HuH-7 (cell line): ENCODE measurements around the gene NAA11.

ENCODE experiments used
- DNase-seq: peaks from one replicate; pipeline ENCODE4 v3.0.0; 2011; ENCODE audit warnings: low spot score

NAA11 gene

DNA sequence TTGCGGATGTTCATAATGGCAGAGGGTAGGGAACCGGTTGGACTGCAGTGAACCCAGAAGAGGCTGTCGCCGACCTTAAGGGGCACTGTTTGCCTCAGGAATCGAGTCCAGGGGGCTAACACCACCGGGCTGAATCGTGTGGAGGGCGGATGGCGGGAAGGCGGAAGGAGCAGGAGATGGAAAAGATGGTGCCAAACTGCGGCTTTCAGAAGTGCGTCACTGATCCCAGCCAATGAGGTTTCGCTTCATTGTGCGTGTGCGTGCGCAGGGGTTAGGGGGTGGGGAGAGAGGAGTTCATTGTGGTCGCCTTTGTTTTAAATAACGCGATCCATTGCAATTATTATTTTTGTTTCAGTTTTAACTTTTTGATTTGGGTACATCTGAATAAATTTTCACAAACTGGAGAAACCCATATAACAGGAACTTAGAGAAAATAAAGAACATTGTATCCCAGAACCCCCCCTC, at the start of gene NAA11:
Gene NAA11 (minus strand): TSS at position 198 of the 465 bp plus-strand sequence. CDS start 184 bp downstream, at position 14.
- no peak for DNase-seq

DNA sequence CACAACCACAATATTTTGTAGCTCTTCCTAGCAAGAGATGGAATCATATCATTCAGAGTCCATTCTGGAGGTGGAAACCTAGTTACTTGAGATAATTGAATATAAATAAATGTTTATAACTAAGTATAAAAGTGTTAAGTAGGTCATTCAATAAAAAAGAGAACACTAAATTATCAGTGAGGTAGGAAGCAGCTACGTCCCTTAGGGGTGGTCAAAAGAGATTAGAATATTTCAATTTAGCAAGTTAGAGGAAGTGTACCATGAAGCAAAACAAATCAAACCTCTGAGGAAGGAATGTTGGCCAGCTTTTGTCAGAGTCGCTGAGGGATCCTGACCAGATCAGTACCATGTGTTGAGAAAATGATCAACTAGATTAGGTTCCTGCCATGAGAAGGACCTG, 44.2 kb upstream of the NAA11 start:
- no peak for DNase-seq

GRCh38 chr4:79367096-79367495, 41.2 kb upstream of the NAA11 start:
- DNase-seq = no peak

DNA sequence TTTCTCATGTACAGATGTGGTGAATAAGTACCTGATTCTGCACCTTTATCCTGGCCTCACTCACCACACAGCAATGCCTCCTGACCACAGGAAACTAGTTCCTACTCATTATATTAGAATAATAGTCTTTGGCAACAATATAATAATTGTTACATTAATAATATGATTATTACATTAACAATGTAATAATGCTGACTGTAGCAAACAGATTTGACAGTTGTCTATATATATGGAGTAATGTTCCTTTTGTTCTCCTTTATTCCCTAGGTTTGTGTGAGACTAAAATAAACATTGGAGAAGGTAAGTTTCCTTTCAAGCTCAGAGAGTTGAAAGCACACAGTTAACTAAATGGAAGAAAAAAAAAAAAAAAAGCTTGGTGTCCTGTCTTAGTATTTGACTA, 40.6 kb upstream of the NAA11 start:
- no peak for DNase-seq

- no peak for DNase-seq
Observed at GRCh38 chr4:79364061-79364460, 38.2 kb upstream of the NAA11 start.

DNA sequence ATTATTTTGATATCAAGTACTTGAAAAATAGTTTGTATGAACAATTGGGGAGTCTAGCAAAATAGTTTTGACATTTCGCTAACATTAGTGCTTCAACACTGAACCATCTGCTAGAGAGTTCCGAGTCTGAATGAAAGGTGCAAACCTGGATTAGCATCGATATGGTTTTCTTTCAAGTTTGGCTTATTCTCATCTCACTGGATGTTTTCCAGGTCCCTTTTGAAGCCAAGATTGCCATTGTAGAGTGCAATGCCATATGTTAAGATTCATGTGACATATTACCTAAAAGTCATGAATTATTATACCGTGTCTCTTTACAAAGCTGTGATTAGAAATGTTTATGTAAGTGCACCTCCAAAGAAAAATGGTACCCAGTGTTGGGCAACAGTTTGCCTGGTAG, 36.8 kb upstream of the NAA11 start:
- no peak for DNase-seq

GRCh38 chr4:79360006-79360405, 34.1 kb upstream of the NAA11 start:
- DNase-seq = no peak

DNA sequence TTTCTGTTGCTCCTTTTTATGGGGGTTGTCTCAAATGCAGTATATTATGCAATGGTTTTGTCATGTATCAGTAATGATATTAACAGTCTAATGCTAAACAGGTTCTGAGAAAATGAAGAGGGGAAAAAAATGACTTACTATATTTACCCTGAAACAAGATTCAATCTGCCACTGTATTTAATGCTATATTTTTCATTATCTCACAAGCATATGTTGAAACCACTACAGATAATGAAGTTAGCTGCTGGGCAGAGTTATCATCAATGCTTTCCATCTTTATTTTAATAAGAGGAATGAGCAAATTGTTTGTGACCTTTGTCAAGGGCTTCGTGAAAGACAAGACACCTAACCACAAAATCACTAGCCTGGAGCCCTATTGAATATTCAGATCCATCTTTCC, 32.6 kb upstream of the NAA11 start:
- no peak for DNase-seq

DNA sequence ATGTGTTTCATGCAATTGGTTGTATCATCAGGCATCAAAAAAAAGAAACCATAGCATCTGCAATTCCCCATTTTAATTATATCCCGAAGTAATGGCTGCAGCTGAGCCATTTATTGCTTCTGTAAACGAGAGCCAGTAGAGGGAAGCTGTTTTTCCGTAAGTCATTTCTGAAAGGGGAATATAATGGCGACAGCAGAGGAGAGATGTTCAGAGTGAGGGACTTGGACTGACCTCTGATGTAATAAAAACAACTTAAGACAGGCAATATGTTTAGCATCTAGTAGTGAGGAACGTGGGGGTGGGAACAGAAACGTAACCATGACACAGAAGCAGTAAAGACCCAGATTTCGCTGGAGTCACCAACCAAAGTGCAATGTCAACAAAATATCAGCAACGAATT, 31.5 kb upstream of the NAA11 start:
- no peak for DNase-seq

GRCh38 chr4:79353075-79353474, 27.2 kb upstream of the NAA11 start:
- DNase-seq = no peak

GRCh38 chr4:79348405-79348804, 22.5 kb upstream of the NAA11 start:
- DNase-seq = no peak

DNA sequence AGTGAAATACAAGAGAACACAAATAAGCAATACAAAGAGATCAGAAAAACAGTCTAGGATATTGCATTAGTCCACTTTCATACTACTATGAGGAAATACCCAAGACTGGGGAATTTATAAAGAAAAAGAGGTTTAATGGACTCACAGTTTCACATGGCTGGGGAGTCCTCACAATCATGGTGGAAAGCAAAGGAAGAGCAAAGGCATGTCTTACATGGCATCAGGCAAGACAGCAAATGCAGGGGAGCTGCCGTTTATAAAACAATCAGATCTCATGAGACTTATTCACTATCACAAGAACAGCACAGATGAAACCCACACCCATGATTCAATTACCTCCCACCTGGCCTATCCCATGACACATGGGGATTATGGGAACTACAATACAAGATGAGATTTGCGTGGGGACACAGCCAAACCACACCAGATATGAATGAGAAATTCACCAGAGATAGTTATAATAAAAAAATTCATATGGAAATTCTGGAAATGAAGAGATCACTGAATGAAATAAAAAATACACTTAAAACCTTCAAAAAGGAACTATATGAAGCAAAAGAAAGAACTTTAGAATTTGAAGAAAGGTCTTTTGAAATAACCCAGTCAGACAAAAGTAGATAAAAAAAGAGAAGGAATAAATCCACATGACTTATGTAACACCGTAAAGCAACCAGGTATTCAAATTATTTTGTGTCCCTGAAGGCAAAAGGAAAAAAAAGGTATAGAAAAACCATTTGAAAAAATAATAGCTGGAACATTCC, 16.2 kb upstream of the NAA11 start:
- DNase-seq = no peak

DNA sequence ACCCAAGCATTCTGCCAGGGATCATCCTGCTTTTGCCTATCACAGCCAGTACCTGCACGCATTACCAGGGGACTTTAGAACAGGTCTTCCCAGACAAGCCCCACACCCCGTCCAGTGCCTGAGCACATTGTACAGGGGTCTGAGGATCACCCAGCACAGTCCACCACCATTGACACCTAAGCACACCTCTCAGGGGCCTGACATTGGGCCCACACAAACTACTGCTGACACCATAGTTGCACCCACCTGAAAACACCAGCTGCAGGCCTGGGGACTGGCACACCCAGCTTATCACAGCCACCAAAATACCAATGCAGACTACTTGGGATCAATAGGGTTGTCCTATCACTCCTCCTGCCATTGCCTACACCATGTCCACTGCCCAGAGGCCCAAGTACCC, 14.7 kb upstream of the NAA11 start:
- DNase-seq = no peak

GRCh38 chr4:79338148-79338547, 12.3 kb upstream of the NAA11 start:
- no peak for DNase-seq

DNA sequence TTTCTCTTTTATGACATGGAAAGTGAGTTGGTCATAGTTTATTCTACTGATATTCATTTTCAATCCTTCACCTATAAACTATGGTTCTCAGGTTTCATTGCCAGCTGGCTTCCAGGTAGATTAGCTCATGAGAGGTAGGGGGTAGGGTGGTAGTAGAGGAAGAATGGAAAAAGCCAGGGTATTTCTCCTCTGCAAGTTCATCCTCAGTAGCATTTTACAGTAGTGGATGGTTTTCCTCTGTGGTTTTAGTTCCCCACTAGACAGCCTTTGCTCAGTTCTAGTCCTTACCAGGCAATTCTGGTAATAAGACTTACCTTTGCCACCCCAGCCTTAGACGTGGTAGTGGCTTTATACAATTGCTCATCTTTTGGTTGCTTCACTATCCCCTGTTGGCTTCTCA, 8.9 kb upstream of the NAA11 start:
- no peak for DNase-seq

DNA sequence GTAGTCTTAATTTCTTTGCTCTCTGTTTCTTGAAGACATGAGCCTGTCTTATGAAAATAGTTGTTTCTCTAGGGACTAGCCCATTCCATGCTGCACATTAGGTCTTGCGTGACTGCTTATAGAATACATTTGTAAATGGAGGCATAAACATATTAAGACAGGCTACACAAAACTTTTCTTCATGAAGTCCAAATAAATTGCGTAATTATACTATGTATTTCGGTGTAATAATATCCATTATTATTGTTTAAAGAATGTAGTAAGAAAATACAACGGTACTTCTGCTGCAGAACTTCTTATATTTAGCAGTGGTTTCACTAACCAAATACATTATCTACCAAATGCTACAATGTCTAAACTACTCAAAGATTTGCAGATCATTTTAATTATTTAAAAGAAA, 8.5 kb upstream of the NAA11 start:
- DNase-seq = no peak

DNA sequence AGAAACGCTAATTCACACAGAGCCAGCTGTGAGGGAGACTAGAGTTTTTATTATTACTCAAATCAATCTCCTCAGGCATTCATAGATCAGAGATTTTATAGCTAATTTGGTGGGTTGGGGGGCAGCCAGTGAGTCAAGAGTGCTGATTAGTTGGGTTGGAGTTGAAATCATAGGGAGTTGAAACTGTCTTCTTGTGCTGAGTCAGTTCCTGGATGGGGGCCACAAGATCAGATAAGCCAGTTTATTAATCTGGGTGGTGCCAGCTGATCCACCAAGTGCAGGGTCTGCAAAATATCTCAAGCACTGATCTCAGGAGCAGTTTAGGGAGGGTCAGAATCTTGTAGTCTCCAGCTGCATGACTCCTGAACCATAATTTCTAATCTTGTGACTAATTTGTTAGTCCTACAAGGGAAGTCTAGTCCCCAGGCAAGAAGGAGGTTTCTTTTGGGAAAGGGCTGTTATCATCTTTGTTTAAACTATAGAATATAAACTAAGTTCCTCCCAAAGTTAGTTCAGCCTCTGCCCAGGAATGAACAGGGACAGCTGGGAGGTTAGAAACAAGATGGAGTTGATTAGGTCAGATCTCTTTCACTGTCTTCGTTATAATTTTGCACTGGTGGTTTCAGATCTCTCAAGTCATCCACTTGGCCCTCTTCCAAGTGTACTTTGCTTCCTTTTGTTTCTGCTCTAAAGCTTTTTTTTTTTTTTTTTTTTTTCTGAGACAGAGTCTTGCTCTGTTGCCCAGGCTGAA, 5.4 kb upstream of the NAA11 start:
- no peak for DNase-seq

DNA sequence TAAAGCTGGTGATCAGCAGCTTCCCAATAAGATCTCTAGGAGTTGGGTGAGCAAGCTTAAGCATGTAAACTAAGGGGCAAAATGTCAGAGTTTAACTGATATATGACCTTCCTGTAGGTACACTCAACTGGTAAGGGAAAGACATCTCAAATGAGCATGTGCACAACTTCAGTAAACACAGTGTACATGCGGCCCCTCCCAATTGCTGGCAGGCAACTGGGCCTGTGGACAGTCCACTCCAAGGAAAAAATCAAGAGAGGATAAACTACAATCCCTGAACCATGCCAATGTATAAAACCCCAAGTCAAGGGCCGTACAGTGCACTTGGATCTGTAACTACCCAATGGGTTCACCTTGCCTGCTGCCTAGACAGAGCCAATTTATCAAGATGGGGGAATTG, 4.9 kb upstream of the NAA11 start:
- DNase-seq = no peak

GRCh38 chr4:79325436-79325835, 425 bp downstream of the NAA11 start:
- no peak for DNase-seq

GRCh38 chr4:79319975-79320374, 5.9 kb downstream of the NAA11 start:
- no peak for DNase-seq

GRCh38 chr4:79317711-79318110, 8.2 kb downstream of the NAA11 start:
- no peak for DNase-seq

DNA sequence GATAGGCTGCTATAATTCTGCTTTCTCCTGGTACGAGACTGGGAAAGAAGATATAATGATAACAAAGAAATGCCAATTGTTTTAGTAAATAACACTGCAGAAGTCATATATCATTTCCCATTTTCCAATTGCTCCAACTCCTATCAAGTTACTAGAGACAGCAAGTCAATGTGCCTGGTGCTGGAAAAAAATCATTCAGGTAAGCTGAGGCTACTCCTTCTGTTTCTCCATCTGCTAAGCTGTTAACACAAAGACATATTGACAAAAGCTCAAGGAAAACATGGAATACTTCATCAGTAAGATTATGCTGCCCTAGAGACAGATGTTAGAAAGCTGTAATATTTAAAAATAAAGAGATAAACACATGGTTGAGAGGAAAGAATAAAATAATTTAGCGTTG, 10.0 kb downstream of the NAA11 start:
- DNase-seq = no peak

DNA sequence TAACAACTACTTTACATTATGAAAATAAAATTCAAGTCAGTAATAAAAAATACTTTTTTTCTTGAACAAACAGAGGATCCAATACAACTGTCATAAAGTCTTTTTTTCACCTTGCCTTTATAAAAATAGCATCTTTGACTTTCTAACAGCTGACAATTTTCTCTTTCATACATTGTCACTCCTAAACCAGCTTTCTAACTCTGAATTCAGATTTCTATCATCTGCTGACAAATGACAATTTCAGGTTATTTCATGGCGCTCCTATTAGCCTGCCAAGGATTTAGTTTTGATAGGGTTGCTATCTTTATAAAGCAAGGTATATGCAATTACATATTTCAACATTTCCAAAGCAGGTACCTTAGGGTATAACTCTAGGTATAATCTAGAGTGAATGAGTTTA, 14.6 kb downstream of the NAA11 start:
- no peak for DNase-seq

GRCh38 chr4:79308971-79309370, 16.9 kb downstream of the NAA11 start:
- DNase-seq = no peak
